Activated CD4-positive, alpha-beta memory T cell treated with anti-CD3 and anti-CD28 coated beads for 36 hours (primary cell): ENCODE results near the gene ANK3. TPM values are rescaled to one million over a fixed set of nuclear protein-coding genes. Genes with fewer than 3 reads are reported as not detected.

Experiments
- CTCF ChIA-PET: fragments of 350-600 bp; sonication (Branson Sonifier 250); formaldehyde crosslinking; loops from one replicate; lab custom pipeline; 2021; ENCODE audit warnings: antibody characterized with exemption, inconsistent platforms; lab: Charles Lee
- POLR2A ChIA-PET: fragments of 350-600 bp; sonication (Branson Sonifier 250); formaldehyde crosslinking; loops from one replicate; lab custom pipeline; 2021; ENCODE audit warnings: antibody characterized with exemption; lab: Charles Lee
- DNase-seq: peaks from one replicate; pipeline ENCODE4 v3.0.0-alpha.2; 2020
- H3K27ac Mint-ChIP-seq: one replicate; pipeline ENCODE4 v1.8.0; 2021; ENCODE audit warnings: mixed read lengths
- H3K27me3 Mint-ChIP-seq: one replicate; pipeline ENCODE4 v1.8.0; 2021; ENCODE audit warnings: mixed read lengths
- H3K36me3 Mint-ChIP-seq: one replicate; pipeline ENCODE4 v1.8.0; 2021; ENCODE audit warnings: mixed read lengths
- H3K4me1 Mint-ChIP-seq: one replicate; pipeline ENCODE4 v1.8.0; 2021; ENCODE audit warnings: low read depth, mixed read lengths
- H3K4me3 Mint-ChIP-seq: one replicate; pipeline ENCODE4 v1.8.0; 2021; ENCODE audit warnings: mild to moderate bottlenecking, mixed read lengths
- H3K9me3 Mint-ChIP-seq: one replicate; pipeline ENCODE4 v1.8.0; 2021; ENCODE audit warnings: mixed read lengths
- intact Hi-C: fragments of 100-400 bp; cut with micrococcal nuclease; formaldehyde crosslinking; loops from one replicate; pipeline ENCODE4 v1.15.1; 2023
- total RNA-seq, 2 experiments: library from RNA; stranded (reverse); gene quantifications; one replicate each; pipeline ENCODE4 v1.2.3, GENCODE V29; 2021

Gene ANK3
- total RNA-seq, 2 experiments from 2014 or later, result 18.5 to 21.2 TPM

- no peaks in the 10 kb centered on the region for H3K27me3 Mint-ChIP-seq
- no peak for DNase-seq
- H3K27ac Mint-ChIP-seq, result no peak overlapping the region
- intact Hi-C loops, result no loop called here
- H3K9me3 Mint-ChIP-seq, result no peaks in the 10 kb centered on the region
- POLR2A ChIA-PET, result no interaction called here
- no peak overlapping the region for H3K4me3 Mint-ChIP-seq
- peaks cover 4% of the 10 kb centered on the region for H3K4me1 Mint-ChIP-seq
- H3K36me3 Mint-ChIP-seq, result no peaks in the 10 kb centered on the region
- CTCF ChIA-PET, result no interaction called here
These were observed 14.8 kb downstream of the ANK3 start for GRCh38 chr10:60374836-60375235.

GRCh38 chr10:60372436-60372835 lies 17.2 kb downstream of the ANK3 start:
- no peak for DNase-seq
- ChIA-PET POLR2A (no interaction called here), CTCF (no interaction called here)
- H3K27me3 Mint-ChIP-seq, result no peaks in the 10 kb centered on the region
- H3K36me3 Mint-ChIP-seq, result no peaks in the 10 kb centered on the region
- intact Hi-C loops, result no loop called here
- no peaks in the 10 kb centered on the region for H3K9me3 Mint-ChIP-seq
- H3K4me1 Mint-ChIP-seq, result no peaks in the 10 kb centered on the region
- H3K4me3 Mint-ChIP-seq, result no peak overlapping the region
- H3K27ac Mint-ChIP-seq, result no peak overlapping the region

- Mint-ChIP-seq H3K27me3 (no peaks in the 10 kb centered on the region), H3K27ac (no peak overlapping the region), H3K36me3 (no peaks in the 10 kb centered on the region), H3K9me3 (no peaks in the 10 kb centered on the region), H3K4me1 (no peaks in the 10 kb centered on the region), H3K4me3 (no peak overlapping the region)
- ChIA-PET CTCF (no interaction called here), POLR2A (no interaction called here)
- DNase-seq, result no peak
- intact Hi-C loops, result no loop called here
These were observed 20.1 kb downstream of the ANK3 start for GRCh38 chr10:60369547-60369930.

GRCh38 chr10:60368875-60369546 lies 20.7 kb downstream of the ANK3 start:
- H3K36me3 Mint-ChIP-seq, result no peaks in the 10 kb centered on the region
- intact Hi-C loops, result no loop called here
- no peak overlapping the region for H3K4me3 Mint-ChIP-seq
- POLR2A ChIA-PET, result no interaction called here
- CTCF ChIA-PET, result no interaction called here
- no peaks in the 10 kb centered on the region for H3K27me3 Mint-ChIP-seq
- no peaks in the 10 kb centered on the region for H3K9me3 Mint-ChIP-seq
- H3K27ac Mint-ChIP-seq, result no peak overlapping the region
- H3K4me1 Mint-ChIP-seq, result no peaks in the 10 kb centered on the region
- DNase-seq, result no peak

GRCh38 chr10:60367901-60368300 lies 21.8 kb downstream of the ANK3 start:
- POLR2A ChIA-PET, result no interaction called here
- CTCF ChIA-PET, result no interaction called here
- H3K27ac Mint-ChIP-seq, result no peak overlapping the region
- H3K4me1 Mint-ChIP-seq, result no peaks in the 10 kb centered on the region
- intact Hi-C loops, result no loop called here
- H3K36me3 Mint-ChIP-seq, result no peaks in the 10 kb centered on the region
- H3K27me3 Mint-ChIP-seq, result no peaks in the 10 kb centered on the region
- no peaks in the 10 kb centered on the region for H3K9me3 Mint-ChIP-seq
- DNase-seq, result no peak
- H3K4me3 Mint-ChIP-seq, result no peak overlapping the region

GRCh38 chr10:60367431-60367830 lies 22.2 kb downstream of the ANK3 start:
- Mint-ChIP-seq H3K9me3 (no peaks in the 10 kb centered on the region), H3K36me3 (peaks cover 3% of the 10 kb centered on the region), H3K4me3 (no peak overlapping the region), H3K27me3 (no peaks in the 10 kb centered on the region), H3K27ac (no peak overlapping the region), H3K4me1 (no peaks in the 10 kb centered on the region)
- POLR2A ChIA-PET, result no interaction called here
- intact Hi-C loops, result no loop called here
- no peak for DNase-seq
- CTCF ChIA-PET, result no interaction called here

- ChIA-PET POLR2A (no interaction called here), CTCF (no interaction called here)
- Mint-ChIP-seq H3K4me1 (no peaks in the 10 kb centered on the region), H3K27ac (no peak overlapping the region), H3K9me3 (no peaks in the 10 kb centered on the region), H3K36me3 (peaks cover 3% of the 10 kb centered on the region), H3K4me3 (no peak overlapping the region), H3K27me3 (no peaks in the 10 kb centered on the region)
- intact Hi-C loops, result no loop called here
- no peak for DNase-seq
These were observed 22.7 kb downstream of the ANK3 start for GRCh38 chr10:60367024-60367423.

GRCh38 chr10:60363187-60363586 lies 26.5 kb downstream of the ANK3 start:
- Mint-ChIP-seq H3K4me1 (no peaks in the 10 kb centered on the region), H3K4me3 (no peak overlapping the region), H3K9me3 (no peaks in the 10 kb centered on the region), H3K36me3 (peaks cover 3% of the 10 kb centered on the region), H3K27me3 (no peaks in the 10 kb centered on the region), H3K27ac (no peak overlapping the region)
- ChIA-PET CTCF (no interaction called here), POLR2A (no interaction called here)
- intact Hi-C loops, result no loop called here
- DNase-seq, result no peak

- Mint-ChIP-seq H3K27ac (no peak overlapping the region), H3K4me1 (no peaks in the 10 kb centered on the region), H3K4me3 (no peak overlapping the region), H3K9me3 (no peaks in the 10 kb centered on the region), H3K36me3 (peaks cover 3% of the 10 kb centered on the region), H3K27me3 (no peaks in the 10 kb centered on the region)
- POLR2A ChIA-PET, result no interaction called here
- CTCF ChIA-PET, result no interaction called here
- intact Hi-C loops, result no loop called here
- no peak for DNase-seq
These were observed 27.2 kb downstream of the ANK3 start for GRCh38 chr10:60362461-60362860.

- H3K36me3 Mint-ChIP-seq, result peaks cover 3% of the 10 kb centered on the region
- CTCF ChIA-PET, result no interaction called here
These were observed 30.6 kb downstream of the ANK3 start for GRCh38 chr10:60359066-60359465.

GRCh38 chr10:60358282-60358681 lies 31.4 kb downstream of the ANK3 start:
- Mint-ChIP-seq H3K27me3 (no peaks in the 10 kb centered on the region), H3K36me3 (peaks cover 3% of the 10 kb centered on the region), H3K9me3 (no peaks in the 10 kb centered on the region), H3K4me1 (no peaks in the 10 kb centered on the region), H3K4me3 (no peak overlapping the region), H3K27ac (no peak overlapping the region)
- CTCF ChIA-PET, result no interaction called here
- POLR2A ChIA-PET, result interaction anchor here (0.6 kb wide), 2 partner anchors 43 to 69 kb away, joined by 3 read pairs; no protein-coding TSS in a partner anchor
- peak; percentile 22 for DNase-seq
- intact Hi-C loops, result no loop called here

More at GRCh38 chr10:60359066-60359465, 30.6 kb downstream of the ANK3 start:
- Mint-ChIP-seq H3K27ac (no peak overlapping the region), H3K9me3 (no peaks in the 10 kb centered on the region), H3K27me3 (no peaks in the 10 kb centered on the region), H3K4me3 (no peak overlapping the region), H3K4me1 (no peaks in the 10 kb centered on the region)
- DNase-seq, result no peak
- intact Hi-C loops, result no loop called here
- POLR2A ChIA-PET, result no interaction called here

- Mint-ChIP-seq H3K9me3 (no peaks in the 10 kb centered on the region), H3K27me3 (no peaks in the 10 kb centered on the region), H3K4me1 (no peaks in the 10 kb centered on the region), H3K4me3 (no peak overlapping the region), H3K27ac (no peak overlapping the region), H3K36me3 (no peaks in the 10 kb centered on the region)
- intact Hi-C loops, result no loop called here
- no peak for DNase-seq
- ChIA-PET POLR2A (no interaction called here), CTCF (no interaction called here)
These were observed 36.0 kb downstream of the ANK3 start for GRCh38 chr10:60353519-60354258.

GRCh38 chr10:60352105-60352504 lies 37.6 kb downstream of the ANK3 start:
- no peaks in the 10 kb centered on the region for H3K27me3 Mint-ChIP-seq
- no peak overlapping the region for H3K27ac Mint-ChIP-seq
- ChIA-PET CTCF (no interaction called here), POLR2A (no interaction called here)
- no peaks in the 10 kb centered on the region for H3K4me1 Mint-ChIP-seq
- no peak for DNase-seq
- H3K4me3 Mint-ChIP-seq, result no peak overlapping the region
- H3K9me3 Mint-ChIP-seq, result no peaks in the 10 kb centered on the region
- no peaks in the 10 kb centered on the region for H3K36me3 Mint-ChIP-seq
- intact Hi-C loops, result no loop called here
